GM18907 (cell line): ENCODE results near the gene LMBR1L.

Experiments used
- ATAC-seq: cut with Tn5 transposase; IDR thresholded peaks from one replicate; pipeline ENCODE4 v1.9.1; 2021; ENCODE audit warnings: mild to moderate bottlenecking, moderate library complexity; ENCODE audit not compliant: unreplicated experiment

Gene LMBR1L

GRCh38 chr12:49121047-49121696 lies 10.5 kb upstream of the LMBR1L start:
- no peak for ATAC-seq

- ATAC-seq: no peak
Observed at GRCh38 chr12:49111206-49111605, 559 bp upstream of the LMBR1L start.

GRCh38 chr12:49109641-49110463 lies 795 bp downstream of the LMBR1L start:
- no peak for ATAC-seq

GRCh38 chr12:49108958-49109404 lies 1.7 kb downstream of the LMBR1L start:
- no peak for ATAC-seq

GRCh38 chr12:49105504-49106084 lies 5.1 kb downstream of the LMBR1L start:
- ATAC-seq: no peak

GRCh38 chr12:49104822-49105221 lies 5.8 kb downstream of the LMBR1L start:
- ATAC-seq: no peak

GRCh38 chr12:49100380-49100779 lies 10.3 kb downstream of the LMBR1L start:
- ATAC-seq: no peak

- no peak for ATAC-seq
Observed at GRCh38 chr12:49098703-49099102, 11.9 kb downstream of the LMBR1L start.

- no peak for ATAC-seq
Observed at GRCh38 chr12:49098035-49098451, 12.6 kb downstream of the LMBR1L start.

GRCh38 chr12:49097381-49097780 lies 13.3 kb downstream of the LMBR1L start:
- no peak for ATAC-seq

GRCh38 chr12:49094975-49095365 lies 15.7 kb downstream of the LMBR1L start:
- ATAC-seq: no peak

GRCh38 chr12:49094160-49094974 lies 16.3 kb downstream of the LMBR1L start, which contains the start of gene DHH:
Gene DHH, minus strand, starts transcription at chr12:49094801. Its CDS starts 289 bp downstream, at chr12:49094512.
- no peak for ATAC-seq

GRCh38 chr12:49093792-49094159 lies 16.9 kb downstream of the LMBR1L start:
- ATAC-seq: no peak

GRCh38 chr12:49092816-49093406 lies 17.7 kb downstream of the LMBR1L start:
- no peak for ATAC-seq

- ATAC-seq: no peak
Observed at GRCh38 chr12:49092086-49092815, 18.4 kb downstream of the LMBR1L start.

- ATAC-seq: no peak
Observed at GRCh38 chr12:49091836-49092085, 18.9 kb downstream of the LMBR1L start.

GRCh38 chr12:49091056-49091835 lies 19.4 kb downstream of the LMBR1L start:
- ATAC-seq: no peak

GRCh38 chr12:49089821-49090773 lies 20.6 kb downstream of the LMBR1L start:
- ATAC-seq: no peak
